Eye (tissue), 1 donor: ENCODE data around the gene CDKN3.
"Not testable (repeated sequence)": the region's sequence is repeated elsewhere in the genome, so short reads cannot be mapped to it uniquely, and the experiment has no call there.

Source experiments
- DNase-seq: peaks from one replicate; pipeline ENCODE4 v3.0.0-alpha.2; 2015

Gene CDKN3

GRCh38 chr14:54425068-54425467 is 28.3 kb downstream of the CDKN3 start:
- DNase-seq, result no peak

- DNase-seq, result no peak
These were observed 28.9 kb downstream of the CDKN3 start for GRCh38 chr14:54425537-54426274.

GRCh38 chr14:54427871-54428270 is 31.1 kb downstream of the CDKN3 start:
- DNase-seq, result no peak

GRCh38 chr14:54428527-54428926 is 31.7 kb downstream of the CDKN3 start:
- DNase-seq, result no peak

GRCh38 chr14:54435500-54435981 is 38.7 kb downstream of the CDKN3 start:
- DNase-seq, result no peak

- not testable (repeated sequence) for DNase-seq
These were observed 41.1 kb downstream of the CDKN3 start for GRCh38 chr14:54437954-54438353.

- no peak for DNase-seq
These were observed 41.9 kb downstream of the CDKN3 start for GRCh38 chr14:54438703-54439102.

- DNase-seq, result peak; percentile 40
These were observed 43.2 kb downstream of the CDKN3 start for GRCh38 chr14:54440037-54440436.

- DNase-seq, result peak; percentile 72
These were observed 43.7 kb downstream of the CDKN3 start for GRCh38 chr14:54440476-54440872.

GRCh38 chr14:54440873-54441868 is 44.4 kb downstream of the CDKN3 start, which contains the start of gene CNIH1:
CNIH1 (minus strand) TSS chr14:54441374; CDS start chr14:54441327, 47 bp downstream.
- peak; percentile 97 for DNase-seq

- DNase-seq, result not testable (repeated sequence)
These were observed 46.2 kb downstream of the CDKN3 start for GRCh38 chr14:54442961-54443360.

GRCh38 chr14:54443981-54444380 is 47.2 kb downstream of the CDKN3 start:
- no peak for DNase-seq

GRCh38 chr14:54444681-54445080 is 47.9 kb downstream of the CDKN3 start:
- peak; percentile 66 for DNase-seq

GRCh38 chr14:54446161-54446693 is 49.4 kb downstream of the CDKN3 start:
- DNase-seq, result peak; percentile 36

- DNase-seq, result no peak
These were observed 50.5 kb downstream of the CDKN3 start for GRCh38 chr14:54447231-54447692.

GRCh38 chr14:54450535-54450934 is 53.7 kb downstream of the CDKN3 start:
- DNase-seq, result no peak

- DNase-seq, result no peak
These were observed 54.4 kb downstream of the CDKN3 start for GRCh38 chr14:54451121-54451601.

- no peak for DNase-seq
These were observed 55.2 kb downstream of the CDKN3 start for GRCh38 chr14:54451961-54452360.

GRCh38 chr14:54453252-54453651 is 56.4 kb downstream of the CDKN3 start:
- DNase-seq, result no peak

- not testable (repeated sequence) for DNase-seq
These were observed 57.2 kb downstream of the CDKN3 start for GRCh38 chr14:54453990-54454389.

- DNase-seq, result no peak
These were observed 58.6 kb downstream of the CDKN3 start for GRCh38 chr14:54455363-54455762.

GRCh38 chr14:54456820-54457608 is 60.2 kb downstream of the CDKN3 start:
- not testable (repeated sequence) for DNase-seq
